HG03045 (cell line): ENCODE results near the gene ANKRD40CL.

Experiments used
- ATAC-seq: cut with Tn5 transposase; IDR thresholded peaks from one replicate; pipeline ENCODE4 v1.9.1; 2021; ENCODE audit warnings: mild to moderate bottlenecking, moderate library complexity; ENCODE audit not compliant: unreplicated experiment

The ANKRD40CL gene

GRCh38 chr17:50719144-50719923 is 48.0 kb downstream of the ANKRD40CL start, which contains the start of gene LUC7L3:
TSS of gene LUC7L3 (plus strand) at chr17:50719603. CDS start at chr17:50719733, 130 bp downstream.
- ATAC-seq, result peak; percentile 90

DNA sequence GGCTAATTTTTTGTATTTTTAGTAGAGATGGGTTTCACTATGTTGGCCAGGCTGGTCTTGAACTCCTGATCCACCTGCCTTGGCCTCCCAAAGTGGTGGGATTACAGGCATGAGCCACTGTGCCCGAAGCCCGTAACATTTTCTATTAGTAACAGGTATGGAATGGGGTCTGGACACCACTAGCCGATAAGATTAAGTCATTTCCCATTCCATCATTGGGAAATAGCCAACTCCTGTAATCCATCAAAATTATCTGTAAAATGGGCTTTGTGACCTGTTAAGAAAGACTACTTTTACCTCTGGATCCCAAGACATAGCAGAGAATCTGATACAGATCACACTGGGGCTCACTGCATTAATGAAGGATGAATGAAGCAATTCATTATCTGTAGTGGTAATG is 51.8 kb downstream of the ANKRD40CL start:
- no peak for ATAC-seq

DNA sequence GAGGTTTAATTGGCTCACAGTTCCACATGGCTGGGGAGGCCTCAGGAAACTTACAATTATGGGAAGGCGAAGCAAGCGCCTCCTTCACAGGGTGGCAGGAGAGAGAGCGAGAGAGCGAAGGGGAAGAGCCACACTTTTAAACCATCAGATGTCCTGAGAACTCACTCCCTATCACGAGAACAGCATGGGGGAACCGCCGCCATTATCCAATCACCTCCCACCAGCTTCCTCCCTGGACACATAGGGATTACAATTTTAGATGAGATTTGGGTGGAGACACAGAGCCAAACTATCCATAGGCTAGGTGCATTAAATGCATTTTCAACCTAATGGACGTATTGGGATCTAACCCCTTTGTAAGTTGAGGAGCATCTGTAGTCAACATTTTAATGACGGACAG is 54.7 kb downstream of the ANKRD40CL start:
- ATAC-seq, result no peak
